Sigmoid colon (tissue), 3 donors: ENCODE data around the gene KRT82.

Experiments used
- CTCF ChIP-seq, 4 experiments: fragments of 450-650 bp in 3 of 4; fragments of 200-600 bp in 1 of 4; IDR thresholded peaks; one replicate each; pipeline ENCODE4 v1.5.1; 2016 to 2019; ENCODE audit warnings: antibody characterized with exemption in 4 of 4, mild to moderate bottlenecking in 3 of 4, moderate library complexity in 2 of 4
- POLR2A ChIP-seq, 2 donors: fragments of 450-650 bp; IDR thresholded peaks; one replicate each; pipeline ENCODE4 v1.6.1; 2016; ENCODE audit warnings: antibody characterized with exemption in 2 of 2, mild to moderate bottlenecking in 2 of 2, moderate library complexity in 2 of 2

DNA sequence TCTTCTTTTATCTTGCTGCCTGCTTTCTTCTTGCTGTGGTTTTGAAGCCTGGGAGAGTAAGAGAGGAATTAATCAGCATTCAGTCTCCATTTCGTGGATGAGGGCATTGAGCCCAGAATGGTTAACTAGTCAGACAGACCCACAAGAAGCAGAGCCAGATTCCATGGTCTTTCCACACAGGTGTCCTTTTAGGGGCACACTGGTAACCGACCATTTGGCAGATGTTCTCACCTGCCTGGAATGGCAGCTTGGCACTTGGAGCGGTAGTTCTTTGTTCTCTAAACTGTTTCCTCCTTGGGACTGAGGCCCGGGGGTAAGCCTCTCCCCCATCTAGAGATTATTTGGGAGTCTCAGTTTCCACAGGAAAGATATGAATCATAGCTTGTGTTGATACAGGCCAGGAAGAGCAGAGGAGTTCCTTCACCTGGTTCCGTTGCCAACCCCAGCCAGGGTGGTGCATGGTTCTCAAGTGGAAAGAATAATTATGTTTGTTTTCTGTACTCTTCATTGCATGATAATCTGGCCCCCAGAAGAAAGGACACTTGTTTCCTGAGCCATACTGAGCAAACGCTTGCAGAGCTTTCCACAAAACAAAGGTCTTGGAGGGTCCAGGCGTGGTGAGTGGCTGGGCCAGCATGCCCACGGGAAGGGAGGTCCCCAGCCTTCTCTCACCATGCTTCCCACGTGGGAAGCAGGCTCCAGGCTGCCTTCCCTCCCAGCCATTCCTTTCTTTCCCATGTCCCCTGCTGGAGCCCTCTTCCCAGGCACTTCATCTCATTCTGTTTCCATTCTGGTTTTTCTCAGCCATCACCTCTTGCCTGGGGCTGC, 30.1 kb upstream of the KRT82 start:
- TF ChIP-seq CTCF (IDR thresholded peaks at IDR 0.05) (no peak), POLR2A (IDR thresholded peaks at IDR 0.05) (no peak)
